AG04450 (cell line): Measurements from ENCODE around the gene SOD1. TPM values are rescaled to one million over a fixed set of nuclear protein-coding genes. Genes with fewer than 3 reads are reported as not detected.
A peak's percentile ranks its signal among the peaks of the same experiment; 100 is the strongest.

Source experiments
- CTCF ChIA-PET: fragments of 300-600, 350-600 bp; formaldehyde crosslinking; extraction: SDS; loops from one replicate; lab custom pipeline; 2022; ENCODE audit warnings: antibody characterized with exemption, inconsistent platforms; lab: Charles Lee
- POLR2A ChIA-PET: fragments of 350-600 bp; formaldehyde crosslinking; extraction: SDS; loops from one replicate; lab custom pipeline; 2021; ENCODE audit warnings: antibody characterized with exemption, inconsistent platforms; lab: Yijun Ruan, JAX
- DNase-seq: peaks from one replicate; pipeline ENCODE4 v3.0.0-alpha.2; 2011; ENCODE audit warnings: low read depth, low spot score
- H3K27ac ChIP-seq: one replicate; pipeline ENCODE4 v1.5.1; 2012; ENCODE audit warnings: low read depth, low read length, control low read depth
- H3K27me3 ChIP-seq: one replicate; pipeline ENCODE4 v1.6.0; 2012; ENCODE audit warnings: low read length; ENCODE audit not compliant: control insufficient read depth, insufficient read depth
- H3K4me3 ChIP-seq: 2 replicates; pipeline ENCODE4 v1.5.1; 2011; ENCODE audit warnings: mild to moderate bottlenecking, low read depth, low read length, control low read depth
- H3K9me3 ChIP-seq: 2 replicates; pipeline ENCODE4 v1.5.1; 2012; ENCODE audit warnings: low read length; ENCODE audit not compliant: control insufficient read depth, insufficient read depth
- CTCF ChIP-seq: IDR thresholded peaks from 2 replicates; pipeline ENCODE4 v1.5.1; 2011; ENCODE audit warnings: low read depth, low read length, control low read depth, inconsistent platforms
- polyA minus RNA-seq: library from RNA; depleted of rRNA, polyadenylated mRNA; stranded (reverse); fragments of >200 nt; gene quantifications from 2 replicates; pipeline ENCODE4 v1.2.3, GENCODE V29; 2011; rRNA and poly(A)+ RNA removed
- polyA plus RNA-seq: library from polyadenylated mRNA; depleted of rRNA; stranded (reverse); fragments of >200 nt; gene quantifications from 2 replicates; pipeline ENCODE4 v1.2.3, GENCODE V29; 2011; rRNA removed

Gene SOD1
- polyA plus RNA-seq (346 and 433 TPM in 2 replicates), polyA minus RNA-seq (122 and 126 TPM in 2 replicates)

GRCh38 chr21:31659536-31660258 is at the start of gene SOD1:
Gene SOD1, plus strand, starts transcription at chr21:31659693. Its CDS starts 77 bp downstream, at chr21:31659770.
- peak; percentile 76 for DNase-seq
- ChIA-PET CTCF (no interaction called here), POLR2A (no interaction called here)
- Histone ChIP-seq H3K4me3 (peak within 1 kb of the TSS; percentile 100), H3K9me3 (no peaks in the 10 kb centered on the region), H3K27me3 (no peaks in the 10 kb centered on the region), H3K27ac (peak within 1 kb of the TSS; percentile 73)
- TF ChIP-seq CTCF = no peak

- POLR2A ChIA-PET = no interaction called here
Measured at GRCh38 chr21:31611445-31611844, 48.0 kb upstream of the SOD1 start.

GRCh38 chr21:31612894-31613785 is 46.4 kb upstream of the SOD1 start:
- H3K27me3 ChIP-seq = peaks cover 4% of the 10 kb centered on the region
- no peak for TF ChIP-seq CTCF
- H3K27ac ChIP-seq = no peak overlapping the region
- no peaks in the 10 kb centered on the region for H3K9me3 ChIP-seq
- DNase-seq = no peak
- no peak overlapping the region for H3K4me3 ChIP-seq
- ChIA-PET POLR2A (no interaction called here), CTCF (interaction anchor here (1.3 kb wide), 1 partner anchor 433 kb away, joined by 4 read pairs; no protein-coding TSS in a partner anchor)

More at GRCh38 chr21:31611445-31611844, 48.0 kb upstream of the SOD1 start:
- Histone ChIP-seq H3K27me3 (peaks cover 4% of the 10 kb centered on the region), H3K4me3 (no peak overlapping the region), H3K9me3 (no peaks in the 10 kb centered on the region), H3K27ac (no peak overlapping the region)
- no peak for TF ChIP-seq CTCF
- CTCF ChIA-PET = no interaction called here
- no peak for DNase-seq

- TF ChIP-seq CTCF = no peak
- H3K27ac ChIP-seq = no peak overlapping the region
- H3K4me3 ChIP-seq = no peak overlapping the region
- H3K27me3 ChIP-seq = peaks cover 4% of the 10 kb centered on the region
- ChIA-PET CTCF (interaction anchor here (0.6 to 0.7 kb wide), 2 partner anchors 34 to 434 kb away, joined by 4 read pairs; no protein-coding TSS in a partner anchor), POLR2A (no interaction called here)
- H3K9me3 ChIP-seq = no peaks in the 10 kb centered on the region
- DNase-seq = no peak
Measured at GRCh38 chr21:31614705-31615104, 44.8 kb upstream of the SOD1 start.
